ENCODE data around the gene ICOSLG.

The ICOSLG gene

GRCh38 chr21:44281801-44282200 is 41.1 kb upstream of the ICOSLG start:
- no peak overlapping the region for H3K27ac ChIP-seq (ENCODE audit: low read length)
- H3K4me1 ChIP-seq (ENCODE audit: control insufficient read depth in 1 of 2, insufficient read depth in 2 of 2, low read length in 2 of 2), result peaks cover 0 to 5% of the 10 kb centered on the region in 2 donors
- no peaks in the 10 kb centered on the region for H3K27me3 ChIP-seq (ENCODE audit: low read depth, low read length)
- no peak overlapping the region for H3K4me3 ChIP-seq (ENCODE audit: low read depth in 1 of 2, low read length in 2 of 2)
- H3K36me3 ChIP-seq (ENCODE audit: control insufficient read depth in 1 of 2, insufficient read depth in 2 of 2, low read length in 2 of 2), result no peaks in the 10 kb centered on the region
- no peaks in the 10 kb centered on the region for H3K9me3 ChIP-seq (ENCODE audit: control insufficient read depth in 1 of 2, low read length in 2 of 2)

- Histone ChIP-seq H3K4me3 (ENCODE audit: low read depth in 1 of 2, low read length in 2 of 2) (no peak overlapping the region), H3K27me3 (ENCODE audit: low read depth, low read length) (no peaks in the 10 kb centered on the region), H3K27ac (ENCODE audit: low read length) (no peak overlapping the region), H3K36me3 (ENCODE audit: control insufficient read depth in 1 of 2, insufficient read depth in 2 of 2, low read length in 2 of 2) (no peaks in the 10 kb centered on the region), H3K9me3 (ENCODE audit: control insufficient read depth in 1 of 2, low read length in 2 of 2) (no peaks in the 10 kb centered on the region), H3K4me1 (ENCODE audit: control insufficient read depth in 1 of 2, insufficient read depth in 2 of 2, low read length in 2 of 2) (no peaks in the 10 kb centered on the region)
Observed at GRCh38 chr21:44279354-44280260, 38.9 kb upstream of the ICOSLG start.

- H3K4me3 ChIP-seq (ENCODE audit: low read depth in 1 of 2, low read length in 2 of 2), result no peak overlapping the region
- H3K4me1 ChIP-seq (ENCODE audit: control insufficient read depth in 1 of 2, insufficient read depth in 2 of 2, low read length in 2 of 2), result no peaks in the 10 kb centered on the region
- H3K9me3 ChIP-seq (ENCODE audit: control insufficient read depth in 1 of 2, low read length in 2 of 2), result no peaks in the 10 kb centered on the region
- no peaks in the 10 kb centered on the region for H3K36me3 ChIP-seq (ENCODE audit: control insufficient read depth in 1 of 2, insufficient read depth in 2 of 2, low read length in 2 of 2)
- H3K27ac ChIP-seq (ENCODE audit: low read length), result no peak overlapping the region
- no peaks in the 10 kb centered on the region for H3K27me3 ChIP-seq (ENCODE audit: low read depth, low read length)
Observed at GRCh38 chr21:44275041-44275440, 34.3 kb upstream of the ICOSLG start.

- Histone ChIP-seq H3K4me3 (ENCODE audit: low read depth in 1 of 2, low read length in 2 of 2) (no peak overlapping the region), H3K9me3 (ENCODE audit: control insufficient read depth in 1 of 2, low read length in 2 of 2) (no peaks in the 10 kb centered on the region), H3K4me1 (ENCODE audit: control insufficient read depth in 1 of 2, insufficient read depth in 2 of 2, low read length in 2 of 2) (no peaks in the 10 kb centered on the region), H3K27me3 (ENCODE audit: low read depth, low read length) (no peaks in the 10 kb centered on the region), H3K27ac (ENCODE audit: low read length) (no peak overlapping the region), H3K36me3 (ENCODE audit: control insufficient read depth in 1 of 2, insufficient read depth in 2 of 2, low read length in 2 of 2) (no peaks in the 10 kb centered on the region)
Observed at GRCh38 chr21:44273046-44273445, 32.3 kb upstream of the ICOSLG start.

- Histone ChIP-seq H3K9me3 (ENCODE audit: control insufficient read depth in 1 of 2, low read length in 2 of 2) (no peaks in the 10 kb centered on the region), H3K36me3 (ENCODE audit: control insufficient read depth in 1 of 2, insufficient read depth in 2 of 2, low read length in 2 of 2) (no peaks in the 10 kb centered on the region), H3K27ac (ENCODE audit: low read length) (no peak overlapping the region), H3K27me3 (ENCODE audit: low read depth, low read length) (no peaks in the 10 kb centered on the region), H3K4me3 (ENCODE audit: low read depth in 1 of 2, low read length in 2 of 2) (no peak overlapping the region), H3K4me1 (ENCODE audit: control insufficient read depth in 1 of 2, insufficient read depth in 2 of 2, low read length in 2 of 2) (no peaks in the 10 kb centered on the region)
Observed at GRCh38 chr21:44272284-44272858, 31.6 kb upstream of the ICOSLG start.

- Histone ChIP-seq H3K27ac (ENCODE audit: low read length) (no peak overlapping the region), H3K4me3 (ENCODE audit: low read depth in 1 of 2, low read length in 2 of 2) (no peak overlapping the region), H3K9me3 (ENCODE audit: control insufficient read depth in 1 of 2, low read length in 2 of 2) (no peaks in the 10 kb centered on the region), H3K4me1 (ENCODE audit: control insufficient read depth in 1 of 2, insufficient read depth in 2 of 2, low read length in 2 of 2) (no peaks in the 10 kb centered on the region), H3K36me3 (ENCODE audit: control insufficient read depth in 1 of 2, insufficient read depth in 2 of 2, low read length in 2 of 2) (no peaks in the 10 kb centered on the region), H3K27me3 (ENCODE audit: low read depth, low read length) (no peaks in the 10 kb centered on the region)
Observed at GRCh38 chr21:44271558-44272283, 31.0 kb upstream of the ICOSLG start.

- Histone ChIP-seq H3K27me3 (ENCODE audit: low read depth, low read length) (no peaks in the 10 kb centered on the region), H3K36me3 (ENCODE audit: control insufficient read depth in 1 of 2, insufficient read depth in 2 of 2, low read length in 2 of 2) (no peaks in the 10 kb centered on the region), H3K4me1 (ENCODE audit: control insufficient read depth in 1 of 2, insufficient read depth in 2 of 2, low read length in 2 of 2) (no peaks in the 10 kb centered on the region), H3K4me3 (ENCODE audit: low read depth in 1 of 2, low read length in 2 of 2) (no peak overlapping the region), H3K27ac (ENCODE audit: low read length) (no peak overlapping the region), H3K9me3 (ENCODE audit: control insufficient read depth in 1 of 2, low read length in 2 of 2) (no peaks in the 10 kb centered on the region)
Observed at GRCh38 chr21:44269090-44269489, 28.3 kb upstream of the ICOSLG start.

- Histone ChIP-seq H3K4me3 (ENCODE audit: low read depth in 1 of 2, low read length in 2 of 2) (no peak overlapping the region), H3K27me3 (ENCODE audit: low read depth, low read length) (no peaks in the 10 kb centered on the region), H3K9me3 (ENCODE audit: control insufficient read depth in 1 of 2, low read length in 2 of 2) (no peaks in the 10 kb centered on the region), H3K36me3 (ENCODE audit: control insufficient read depth in 1 of 2, insufficient read depth in 2 of 2, low read length in 2 of 2) (no peaks in the 10 kb centered on the region), H3K4me1 (ENCODE audit: control insufficient read depth in 1 of 2, insufficient read depth in 2 of 2, low read length in 2 of 2) (no peaks in the 10 kb centered on the region), H3K27ac (ENCODE audit: low read length) (no peak overlapping the region)
Observed at GRCh38 chr21:44267655-44268142, 27.0 kb upstream of the ICOSLG start.

GRCh38 chr21:44265734-44266270 is 25.1 kb upstream of the ICOSLG start:
- Histone ChIP-seq H3K4me3 (ENCODE audit: low read depth in 1 of 2, low read length in 2 of 2) (no peak overlapping the region), H3K36me3 (ENCODE audit: control insufficient read depth in 1 of 2, insufficient read depth in 2 of 2, low read length in 2 of 2) (no peaks in the 10 kb centered on the region), H3K9me3 (ENCODE audit: control insufficient read depth in 1 of 2, low read length in 2 of 2) (no peaks in the 10 kb centered on the region), H3K27ac (ENCODE audit: low read length) (no peak overlapping the region), H3K4me1 (ENCODE audit: control insufficient read depth in 1 of 2, insufficient read depth in 2 of 2, low read length in 2 of 2) (no peaks in the 10 kb centered on the region), H3K27me3 (ENCODE audit: low read depth, low read length) (no peaks in the 10 kb centered on the region)

- Histone ChIP-seq H3K9me3 (ENCODE audit: control insufficient read depth in 1 of 2, low read length in 2 of 2) (peaks cover 0 to 13% of the 10 kb centered on the region in 2 donors), H3K27me3 (ENCODE audit: low read depth, low read length) (no peaks in the 10 kb centered on the region), H3K36me3 (ENCODE audit: control insufficient read depth in 1 of 2, insufficient read depth in 2 of 2, low read length in 2 of 2) (no peaks in the 10 kb centered on the region), H3K27ac (ENCODE audit: low read length) (no peak overlapping the region), H3K4me1 (ENCODE audit: control insufficient read depth in 1 of 2, insufficient read depth in 2 of 2, low read length in 2 of 2) (no peaks in the 10 kb centered on the region), H3K4me3 (ENCODE audit: low read depth in 1 of 2, low read length in 2 of 2) (no peak overlapping the region)
Observed at GRCh38 chr21:44263768-44264167, 23.0 kb upstream of the ICOSLG start.

GRCh38 chr21:44263221-44263760 is 22.5 kb upstream of the ICOSLG start:
- no peaks in the 10 kb centered on the region for H3K4me1 ChIP-seq (ENCODE audit: control insufficient read depth in 1 of 2, insufficient read depth in 2 of 2, low read length in 2 of 2)
- no peak overlapping the region for H3K27ac ChIP-seq (ENCODE audit: low read length)
- peaks cover 0 to 13% of the 10 kb centered on the region in 2 donors for H3K9me3 ChIP-seq (ENCODE audit: control insufficient read depth in 1 of 2, low read length in 2 of 2)
- H3K27me3 ChIP-seq (ENCODE audit: low read depth, low read length), result no peaks in the 10 kb centered on the region
- H3K4me3 ChIP-seq (ENCODE audit: low read depth in 1 of 2, low read length in 2 of 2), result no peak overlapping the region
- no peaks in the 10 kb centered on the region for H3K36me3 ChIP-seq (ENCODE audit: control insufficient read depth in 1 of 2, insufficient read depth in 2 of 2, low read length in 2 of 2)

Measured in muscle layer of duodenum (tissue), 2 donors.